ENCODE measurements around the gene LRP1B. TPM values are rescaled to one million over a fixed set of nuclear protein-coding genes. Genes with fewer than 3 reads are reported as not detected.

The LRP1B gene
- total RNA-seq, 1 donor from 2014 or later = 0.38 TPM

- H3K27me3 ChIP-seq (ENCODE audit: control insufficient read depth, insufficient read depth, low read length) = no peaks in the 10 kb centered on the region
- no peak for TF ChIP-seq CTCF (IDR thresholded peaks at IDR 0.05; ENCODE audit: insufficient read depth, low read length, poor library complexity, severe bottlenecking)
- no peaks in the 10 kb centered on the region for H3K36me3 ChIP-seq (ENCODE audit: control insufficient read depth, insufficient read depth, low read length)
- DNase-seq (ENCODE audit: low read depth) = no peak
- H3K4me3 ChIP-seq (ENCODE audit: low read depth, low read length) = no peak overlapping the region
Measured at GRCh38 chr2:140892911-140893637, 1237.7 kb downstream of the LRP1B start.

- Histone ChIP-seq H3K36me3 (ENCODE audit: control insufficient read depth, insufficient read depth, low read length) (no peaks in the 10 kb centered on the region), H3K27me3 (ENCODE audit: control insufficient read depth, insufficient read depth, low read length) (no peaks in the 10 kb centered on the region), H3K4me3 (ENCODE audit: low read depth, low read length) (no peak overlapping the region)
- no peak for DNase-seq (ENCODE audit: low read depth)
- TF ChIP-seq CTCF (IDR thresholded peaks at IDR 0.05; ENCODE audit: insufficient read depth, low read length, poor library complexity, severe bottlenecking) = no peak
Measured at GRCh38 chr2:140892436-140892835, 1238.4 kb downstream of the LRP1B start.

- no peaks in the 10 kb centered on the region for H3K36me3 ChIP-seq (ENCODE audit: control insufficient read depth, insufficient read depth, low read length)
- no peak overlapping the region for H3K4me3 ChIP-seq (ENCODE audit: low read depth, low read length)
- peak; percentile 38 for TF ChIP-seq CTCF (IDR thresholded peaks at IDR 0.05; ENCODE audit: insufficient read depth, low read length, poor library complexity, severe bottlenecking)
- no peaks in the 10 kb centered on the region for H3K27me3 ChIP-seq (ENCODE audit: control insufficient read depth, insufficient read depth, low read length)
- DNase-seq (ENCODE audit: low read depth) = no peak
Measured at GRCh38 chr2:140891614-140892212, 1239.1 kb downstream of the LRP1B start.

DNA sequence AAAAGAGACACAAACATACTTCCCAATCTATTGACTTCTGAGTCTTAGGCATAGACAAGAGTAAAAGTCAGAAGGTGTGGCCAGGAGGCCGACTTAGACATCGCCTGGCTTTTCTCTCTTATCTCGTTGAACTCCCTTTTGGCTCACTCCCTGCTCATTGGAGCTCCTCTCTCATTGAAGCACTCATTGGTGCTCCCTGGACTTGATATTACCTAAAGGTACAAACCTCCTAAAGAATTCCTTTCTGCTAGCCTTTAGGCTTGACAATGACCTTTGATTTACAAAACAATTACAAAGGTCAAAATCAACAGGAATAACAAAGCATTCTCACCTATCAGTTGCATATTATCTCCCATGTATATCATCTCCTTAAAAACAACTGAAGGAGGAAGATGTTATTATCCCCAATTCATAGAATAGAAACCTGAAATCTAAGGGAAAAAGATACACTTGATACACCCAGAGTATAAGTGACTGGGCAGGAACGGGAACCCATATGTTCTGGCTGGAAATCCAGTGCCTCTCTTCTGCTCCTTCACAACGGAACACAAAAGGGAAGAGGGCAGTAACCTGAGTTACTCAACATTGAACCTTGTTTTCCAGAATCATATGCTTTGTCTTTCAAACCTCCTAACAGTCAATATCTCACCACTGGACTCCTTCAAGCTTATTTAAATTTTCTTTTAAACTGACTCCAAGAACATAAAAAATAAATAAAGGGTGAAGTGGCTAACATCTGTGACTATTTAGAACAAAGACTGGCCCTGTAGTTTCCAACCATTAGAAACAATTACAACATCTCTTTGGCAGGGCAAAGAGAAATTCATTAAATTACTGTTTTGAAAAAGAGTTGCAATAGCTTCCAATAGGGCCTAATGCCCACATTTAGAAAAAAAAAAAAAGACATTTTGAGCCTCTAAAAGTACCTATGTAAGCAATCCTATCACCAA, 1247.9 kb downstream of the LRP1B start:
- DNase-seq (ENCODE audit: low read depth) = no peak
- no peak for TF ChIP-seq CTCF (IDR thresholded peaks at IDR 0.05; ENCODE audit: insufficient read depth, low read length, poor library complexity, severe bottlenecking)
- H3K4me3 ChIP-seq (ENCODE audit: low read depth, low read length) = no peak overlapping the region
- H3K27me3 ChIP-seq (ENCODE audit: control insufficient read depth, insufficient read depth, low read length) = no peaks in the 10 kb centered on the region
- no peaks in the 10 kb centered on the region for H3K36me3 ChIP-seq (ENCODE audit: control insufficient read depth, insufficient read depth, low read length)

- no peak for DNase-seq (ENCODE audit: low read depth)
- no peaks in the 10 kb centered on the region for H3K36me3 ChIP-seq (ENCODE audit: control insufficient read depth, insufficient read depth, low read length)
- no peaks in the 10 kb centered on the region for H3K27me3 ChIP-seq (ENCODE audit: control insufficient read depth, insufficient read depth, low read length)
- no peak for TF ChIP-seq CTCF (IDR thresholded peaks at IDR 0.05; ENCODE audit: insufficient read depth, low read length, poor library complexity, severe bottlenecking)
- no peak overlapping the region for H3K4me3 ChIP-seq (ENCODE audit: low read depth, low read length)
Measured at GRCh38 chr2:140880573-140880972, 1250.2 kb downstream of the LRP1B start.

Data from kidney epithelial cell (primary cell).